HG03558 (cell line): ENCODE results near the gene MESD.

Source experiments
- ATAC-seq: cut with Tn5 transposase; IDR thresholded peaks from one replicate; pipeline ENCODE4 v1.9.1; 2021; ENCODE audit warnings: moderate number of reproducible peaks; ENCODE audit not compliant: unreplicated experiment; ENCODE audit errors: extremely low read depth

Gene MESD

DNA sequence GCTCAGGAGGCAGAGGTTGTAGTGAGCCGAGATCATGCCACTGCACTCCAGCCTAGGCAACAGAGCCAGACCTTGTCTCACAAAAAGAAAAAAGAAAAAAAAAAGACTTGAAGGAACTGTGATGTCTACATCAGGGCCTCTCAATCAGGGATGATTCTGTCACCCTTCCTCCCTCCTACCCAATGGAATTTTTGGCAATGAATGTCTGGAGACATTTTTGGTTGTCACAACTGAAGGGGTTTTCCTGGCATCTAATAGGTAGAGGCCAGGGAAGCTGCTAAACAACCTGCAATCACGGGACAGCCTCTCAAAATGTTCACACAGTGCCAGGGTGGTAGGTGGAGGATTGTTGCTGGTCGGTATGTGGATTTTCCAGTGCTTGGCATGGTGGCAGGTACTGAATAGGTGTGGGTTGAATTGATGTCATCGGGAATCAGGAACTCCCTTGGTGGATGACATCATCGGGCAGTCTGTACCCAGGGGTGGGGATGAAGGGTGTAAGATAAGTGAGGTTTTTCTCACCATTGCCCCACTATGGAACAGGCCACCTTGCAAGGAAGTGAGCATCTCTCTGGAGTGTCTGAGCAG, 71.3 kb downstream of the MESD start:
- no peak for ATAC-seq

- no peak for ATAC-seq
These were observed 73.6 kb downstream of the MESD start for GRCh38 chr15:80916056-80916455.

DNA sequence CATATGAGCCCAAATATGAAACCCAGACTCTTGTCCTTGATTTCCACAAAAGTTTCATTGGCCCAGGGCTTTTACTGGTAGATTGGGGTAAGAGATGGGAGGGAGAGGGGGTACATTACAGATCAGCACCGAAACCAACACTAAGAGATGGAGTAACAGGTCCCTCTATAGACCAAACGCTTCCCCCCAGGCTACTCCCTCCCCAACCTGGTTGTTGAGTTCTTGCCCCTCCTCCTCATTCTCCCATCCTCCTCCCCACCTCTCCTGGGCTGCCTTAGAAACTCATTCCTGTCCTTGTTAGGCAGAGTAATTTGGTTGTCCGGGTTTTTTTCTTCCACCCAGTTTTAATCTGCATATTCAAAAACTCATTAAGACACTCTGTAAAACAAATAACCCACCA, 74.1 kb downstream of the MESD start:
- ATAC-seq: no peak

GRCh38 chr15:80913541-80913940, 76.1 kb downstream of the MESD start:
- no peak for ATAC-seq

DNA sequence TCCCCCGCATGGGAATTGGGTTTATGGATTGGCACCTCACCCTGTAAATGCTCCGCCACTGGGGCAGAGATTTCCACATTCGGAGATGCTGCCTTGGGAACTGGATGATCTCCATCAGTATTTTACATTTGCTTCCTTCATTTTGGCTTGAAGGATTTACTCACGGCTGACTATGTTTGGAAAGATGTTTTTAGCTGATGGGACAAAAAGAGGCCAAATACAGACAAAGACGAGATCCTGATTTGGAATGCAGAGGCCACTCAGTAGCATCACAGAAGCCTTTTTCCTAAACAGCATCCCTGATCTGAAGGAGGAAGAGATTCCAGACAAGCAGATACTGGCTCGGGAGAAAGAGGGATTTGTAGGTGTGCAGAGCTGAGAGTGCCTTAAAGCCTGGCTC, 76.9 kb downstream of the MESD start:
- no peak for ATAC-seq

DNA sequence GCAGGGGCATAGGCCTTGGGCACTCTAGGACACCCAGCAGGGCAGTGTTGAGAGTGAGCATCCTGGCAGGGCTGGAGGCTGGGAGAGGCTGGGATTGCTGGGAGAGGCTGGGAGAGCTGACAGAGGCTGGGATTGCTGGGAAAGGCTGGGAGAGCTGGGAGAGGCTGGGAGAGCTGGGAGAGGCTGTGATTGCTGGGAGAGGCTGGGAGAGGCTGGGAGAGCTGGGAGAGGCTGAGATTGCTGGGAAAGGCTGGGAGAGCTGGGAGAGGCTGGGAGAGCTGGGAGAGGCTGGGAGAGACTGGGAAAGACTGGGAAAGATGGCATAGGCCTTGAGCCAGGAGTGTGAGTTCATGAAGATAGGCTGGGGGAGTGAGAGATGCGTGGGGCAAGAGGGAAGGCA, 77.8 kb downstream of the MESD start:
- ATAC-seq: no peak

GRCh38 chr15:80906159-80906766, 83.4 kb downstream of the MESD start:
- ATAC-seq: no peak

DNA sequence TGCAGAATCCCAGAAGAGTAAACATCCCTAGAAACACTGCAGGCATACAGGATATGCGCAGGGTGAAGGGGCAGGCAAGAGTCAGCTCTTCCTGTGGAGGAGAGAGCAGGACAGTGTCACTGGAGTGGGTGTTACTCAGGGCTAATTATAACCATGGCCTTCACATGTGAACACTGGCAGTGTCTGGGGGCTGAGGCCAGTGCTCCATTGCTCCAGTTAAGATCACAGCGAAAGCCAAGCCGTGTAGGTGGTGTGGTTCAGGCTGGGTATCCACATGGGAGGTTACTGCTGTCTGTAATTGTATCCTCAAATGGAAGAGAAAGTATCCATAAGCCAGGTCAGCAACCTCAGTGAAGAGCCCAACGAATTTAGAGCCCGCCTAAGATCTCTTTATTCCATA, 84.6 kb downstream of the MESD start:
- no peak for ATAC-seq

GRCh38 chr15:80902298-80902801, 87.3 kb downstream of the MESD start:
- ATAC-seq: no peak

GRCh38 chr15:80898040-80898439, 91.6 kb downstream of the MESD start:
- ATAC-seq: no peak
